T-helper 1 cell (primary cell): Measurements from ENCODE around the gene CALR.

Experiments
- DNase-seq, 5 donors: peaks; one replicate each; pipeline ENCODE4 v3.0.0-alpha.2; 2012 to 2020

The CALR gene

DNA sequence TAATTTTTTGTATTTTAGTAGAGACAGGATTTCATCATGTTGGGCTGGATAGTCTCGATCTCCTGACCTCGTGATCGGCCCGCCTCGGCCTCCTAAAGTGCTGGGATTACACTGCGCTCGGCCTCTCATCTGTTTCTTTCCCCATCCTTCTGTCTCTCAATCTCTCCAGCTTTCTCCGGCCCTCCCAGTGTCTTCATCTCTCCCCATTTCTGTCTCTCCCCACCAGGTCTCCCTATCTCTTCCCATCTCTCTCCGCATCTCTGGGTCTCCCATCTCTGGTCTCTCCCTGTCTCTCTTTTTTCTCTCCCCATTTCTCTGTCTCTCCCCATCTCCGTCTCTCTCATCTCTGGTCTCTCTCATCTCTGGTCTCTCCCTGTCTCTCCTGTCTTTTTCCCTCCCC is 44.7 kb downstream of the CALR start:
- DNase-seq, result no peak

- DNase-seq, result peak; percentile 58 to 77 (median 71)
These were observed 45.2 kb downstream of the CALR start for GRCh38 chr19:12983542-12984142.

DNA sequence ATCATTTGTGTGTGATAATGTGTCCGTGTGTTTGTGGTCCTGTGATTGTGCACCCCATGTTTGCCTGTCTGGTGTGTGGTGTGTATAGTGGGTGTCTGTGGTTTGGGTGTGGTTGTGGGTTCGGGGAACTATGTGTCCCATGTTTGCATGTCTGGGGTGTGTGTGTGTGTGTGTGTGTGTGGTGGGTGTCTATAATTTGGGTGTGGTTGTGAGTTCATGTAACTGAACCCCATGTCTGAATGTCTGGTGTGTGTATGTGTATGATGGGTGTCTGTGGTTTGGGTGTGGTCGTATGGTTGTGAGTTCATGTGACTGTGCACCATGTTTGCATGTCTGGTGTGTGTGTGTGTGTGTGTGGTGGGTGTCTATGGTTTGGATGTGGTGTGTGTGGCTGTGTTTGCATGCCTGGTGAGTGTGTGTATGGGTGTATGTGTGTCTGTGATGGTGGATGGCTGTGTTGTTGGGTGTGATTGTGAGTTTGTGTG is 45.8 kb downstream of the CALR start:
- DNase-seq, result no peak

- no peak for DNase-seq
These were observed 46.3 kb downstream of the CALR start for GRCh38 chr19:12984683-12985048.

- no peak for DNase-seq
These were observed 46.8 kb downstream of the CALR start for GRCh38 chr19:12985049-12985776.

GRCh38 chr19:12986726-12987125 is 48.3 kb downstream of the CALR start:
- DNase-seq, result no peak

DNA sequence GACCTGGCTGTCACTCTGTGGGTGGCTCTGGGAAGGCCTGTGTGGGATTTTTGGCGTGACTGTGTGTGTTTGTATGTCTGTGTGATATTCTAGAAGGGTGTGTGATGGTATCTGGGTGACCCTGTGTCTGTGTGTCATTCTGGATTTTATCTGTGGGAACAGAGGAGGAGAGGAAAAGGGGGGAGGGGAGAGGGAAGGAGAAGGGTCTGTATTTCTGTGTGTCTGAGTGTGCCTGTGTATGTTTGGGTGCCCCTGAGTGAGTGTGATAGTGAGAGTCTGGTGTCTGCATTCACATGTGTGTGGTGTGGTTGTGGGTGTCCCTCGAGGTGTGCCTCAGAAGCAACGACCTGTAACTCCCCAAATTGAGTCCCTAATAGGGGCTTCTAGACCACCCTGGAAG is 48.8 kb downstream of the CALR start:
- DNase-seq, result no peak

DNA sequence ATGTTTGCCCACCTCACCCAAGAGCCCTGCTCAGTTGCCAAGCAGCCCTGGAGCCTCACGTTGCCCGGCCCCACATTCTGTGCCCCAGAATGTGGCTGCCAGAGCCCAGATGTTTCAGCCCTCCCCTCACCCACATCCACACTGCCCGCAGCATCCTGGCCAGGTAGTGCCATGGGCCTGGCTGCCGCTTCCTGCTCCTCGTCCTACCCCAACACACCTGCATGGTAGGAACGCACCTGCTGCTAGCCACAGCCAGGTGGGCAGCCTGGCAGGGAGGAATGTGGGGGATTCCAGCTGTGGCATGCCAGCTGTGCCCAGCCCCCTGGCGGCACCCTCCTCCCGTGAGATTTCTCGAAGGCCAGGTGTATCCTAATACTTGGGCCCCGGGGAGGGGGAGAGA is 49.4 kb downstream of the CALR start:
- no peak for DNase-seq

DNA sequence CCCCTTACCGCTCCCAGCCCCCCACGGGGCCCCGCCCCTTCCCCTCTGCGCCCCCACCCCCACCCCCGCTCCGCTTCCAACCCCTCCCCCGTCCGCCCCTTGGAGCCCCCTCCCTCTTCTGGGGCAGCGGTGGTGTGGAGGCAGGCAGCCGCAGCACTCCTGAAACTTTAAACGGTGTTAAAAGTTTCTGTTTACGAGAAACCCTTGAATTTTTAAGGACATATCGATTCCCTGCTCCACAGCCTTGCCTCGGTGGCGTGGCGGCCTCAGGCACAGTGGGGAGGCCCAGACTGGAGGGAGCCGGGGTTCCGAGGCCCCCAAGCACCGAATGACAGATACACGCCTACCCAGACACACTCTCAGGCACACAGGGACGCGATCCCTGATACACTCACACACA is 52.0 kb downstream of the CALR start:
- no peak for DNase-seq

DNA sequence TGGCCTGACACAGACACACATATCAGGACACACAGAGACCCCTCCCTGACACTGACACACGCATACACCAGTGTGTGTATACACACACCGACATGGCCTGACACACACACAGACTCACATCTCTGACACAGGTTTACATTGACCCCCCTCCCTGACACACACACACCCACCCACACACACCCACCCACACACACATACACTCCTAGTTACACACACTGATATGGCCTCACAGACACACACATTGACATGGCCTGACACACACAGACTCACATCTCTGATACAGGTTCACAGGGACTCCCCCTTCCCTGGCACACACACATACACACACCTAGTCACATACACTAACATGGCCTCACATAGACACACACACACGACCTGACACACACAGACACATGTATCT is 52.4 kb downstream of the CALR start:
- no peak for DNase-seq

GRCh38 chr19:12991296-12991695 is 52.9 kb downstream of the CALR start:
- no peak for DNase-seq

DNA sequence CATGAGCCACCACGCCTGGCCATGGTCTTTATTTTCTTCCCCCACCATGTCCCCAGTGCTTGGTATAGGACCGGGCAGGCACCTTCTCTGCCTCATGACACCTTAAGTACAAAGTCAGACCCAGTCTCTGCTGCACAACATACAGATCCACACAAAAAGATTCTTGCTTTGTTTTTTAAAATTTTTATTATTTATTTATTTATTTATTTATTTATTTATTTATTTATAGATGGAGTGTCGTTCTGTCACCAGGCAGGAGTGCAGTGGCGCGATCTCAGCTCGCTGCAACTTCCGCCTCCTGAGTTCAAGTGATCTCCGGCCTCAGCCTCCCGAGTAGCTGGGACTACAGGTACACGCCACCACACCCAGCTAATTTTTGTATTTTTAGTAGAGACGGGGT is 54.3 kb downstream of the CALR start:
- DNase-seq, result no peak

DNA sequence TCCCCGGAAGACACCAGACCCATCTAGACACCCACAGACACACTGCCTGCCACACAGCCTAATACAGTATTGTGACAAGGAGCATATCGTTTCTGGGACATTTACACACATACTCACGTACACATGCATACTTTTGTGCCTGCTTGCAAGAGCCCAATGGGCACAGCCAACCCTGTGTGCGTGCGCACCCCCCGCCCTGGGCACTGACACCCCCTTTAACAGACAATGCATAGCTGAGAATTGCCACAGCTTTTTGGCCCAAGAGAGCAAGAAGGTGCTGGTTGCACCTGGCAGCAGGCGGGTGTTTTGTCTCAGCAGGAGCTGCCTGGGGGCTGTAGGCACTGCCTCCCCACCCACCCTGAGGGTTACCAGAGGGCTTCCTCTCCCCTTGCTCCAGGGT is 55.2 kb downstream of the CALR start:
- DNase-seq, result no peak
